Panc1 (cell line): ENCODE data around the gene KRT75. TPM values are rescaled to one million over a fixed set of nuclear protein-coding genes. Genes with fewer than 3 reads are reported as not detected.

Source experiments
- ATAC-seq: fragments of 200-7000 bp; cut with Tn5 transposase; 2 replicates; pipeline ENCODE4 v1.9.1; 2020; ENCODE audit warnings: mild to moderate bottlenecking, moderate library complexity
- BruUV-seq: library from RNA; stranded (reverse); fragments of 400-500 nt; replicated peaks from 2 replicates; lab custom pipeline; 2021; lab: Mats Ljungman, UMichigan
- CTCF ChIA-PET: fragments of 300-600 bp; sonication (Branson Sonifier 250); formaldehyde crosslinking; loops from one replicate; lab custom pipeline; 2022; ENCODE audit warnings: antibody characterized with exemption; lab: Charles Lee
- POLR2A ChIA-PET: fragments of 300-600 bp; sonication (Branson Sonifier 250); formaldehyde crosslinking; loops from one replicate; lab custom pipeline; 2022; ENCODE audit warnings: antibody characterized with exemption; lab: Charles Lee
- DNase-seq: peaks from one replicate; pipeline ENCODE4 v3.0.0-alpha.2; 2010; ENCODE audit warnings: low read depth, low spot score
- H3K27ac ChIP-seq: 2 replicates; pipeline ENCODE4 v1.5.1; 2011; ENCODE audit warnings: mild to moderate bottlenecking, low read length, inconsistent platforms
- H3K27me3 ChIP-seq: fragments of 200-500 bp; sonication (Bioruptor generic); 2 replicates; pipeline ENCODE4 v1.6.0; 2014; ENCODE audit warnings: low read length, inconsistent platforms; ENCODE audit not compliant: control insufficient read depth, insufficient read depth
- H3K36me3 ChIP-seq: fragments of 200-500 bp; sonication (Bioruptor generic); 2 replicates; pipeline ENCODE4 v1.5.1; 2014; ENCODE audit warnings: inconsistent platforms, mild to moderate bottlenecking, low read length, moderate library complexity; ENCODE audit not compliant: control insufficient read depth, insufficient read depth
- H3K4me1 ChIP-seq: 2 replicates; pipeline ENCODE4 v1.5.1; 2011; ENCODE audit warnings: inconsistent platforms, mild to moderate bottlenecking, low read length, moderate library complexity; ENCODE audit not compliant: control insufficient read depth, insufficient read depth
- H3K4me3 ChIP-seq, 2 experiments: 2 replicates each; pipeline ENCODE4 v1.5.1; 2011 to 2012; ENCODE audit warnings: low read depth in 2 of 2, low read length in 2 of 2, mild to moderate bottlenecking in 2 of 2, inconsistent platforms in 1 of 2, moderate library complexity in 1 of 2
- H3K9me3 ChIP-seq: fragments of 200-500 bp; sonication (Bioruptor generic); 2 replicates; pipeline ENCODE4 v1.5.1; 2014; ENCODE audit warnings: low read depth, mild to moderate bottlenecking, inconsistent platforms, low read length, moderate library complexity; ENCODE audit not compliant: control insufficient read depth, insufficient read depth
- CTCF ChIP-seq: fragments of 450-650 bp; IDR thresholded peaks from 2 replicates; pipeline ENCODE4 v1.5.1; 2017; ENCODE audit warnings: mild to moderate bottlenecking
- POLR2AphosphoS5 ChIP-seq: IDR thresholded peaks from 2 replicates; pipeline ENCODE4 v1.6.1; 2012; ENCODE audit warnings: mild to moderate bottlenecking, low read depth, low read length, moderate library complexity
- REST ChIP-seq, 2 experiments: IDR thresholded peaks; 2 replicates each; pipeline ENCODE4 v1.6.1; 2011 to 2012; ENCODE audit warnings: low read depth in 2 of 2, control low read depth in 1 of 2, low read length in 1 of 2, mild to moderate bottlenecking in 1 of 2, moderate library complexity in 1 of 2; ENCODE audit not compliant: insufficient read depth in 1 of 2
- SIN3A ChIP-seq: IDR thresholded peaks from 2 replicates; pipeline ENCODE4 v1.6.1; 2012; ENCODE audit warnings: low read depth, mild to moderate bottlenecking, low read length, moderate library complexity, borderline replicate concordance; ENCODE audit not compliant: insufficient read depth
- TCF7L2 ChIP-seq: IDR thresholded peaks from 2 replicates; pipeline ENCODE4 v1.6.1; 2011; ENCODE audit warnings: mild to moderate bottlenecking, low read depth, low read length, inconsistent platforms
- in situ Hi-C: cut with HindIII; loops from 2 replicates; pipeline ENCODE4 v1.10.0; 2016; ENCODE audit warnings: low sequenced_read_pairs, low pct_unique_long_range_greater_than_20kb
- intact Hi-C: fragments of 100-400 bp; cut with micrococcal nuclease; formaldehyde crosslinking; loops from one replicate; pipeline ENCODE4 v1.10.0; 2022; ENCODE audit not compliant: unreplicated experiment
- total RNA-seq: library from RNA; stranded (reverse); gene quantifications from one replicate; pipeline ENCODE4 v1.2.1, GENCODE V29; 2021; ENCODE audit not compliant: unreplicated experiment

Gene KRT75
- total RNA-seq, 1 experiment from 2014 or later = 0.15 TPM

GRCh38 chr12:52417740-52418139 is 16.4 kb downstream of the KRT75 start:
- H3K9me3 ChIP-seq = no peaks in the 10 kb centered on the region
- H3K36me3 ChIP-seq = no peaks in the 10 kb centered on the region
- TF ChIP-seq CTCF = no peak
- no peak for TF ChIP-seq POLR2AphosphoS5
- TF ChIP-seq SIN3A = no peak
- no peak for TF ChIP-seq TCF7L2
- no peak for TF ChIP-seq REST (IDR thresholded peaks at IDR 0.05; ENCODE audit: insufficient read depth in 1 of 2, low read depth in 2 of 2, low read length in 1 of 2)
- ChIA-PET POLR2A (no interaction called here), CTCF (no interaction called here)
- ATAC-seq (no peak), DNase-seq (no peak)
- in situ Hi-C loops (no loop called here), intact Hi-C loops (no loop called here)
- no peak overlapping the region for H3K4me3 ChIP-seq
- H3K4me1 ChIP-seq = no peaks in the 10 kb centered on the region
- H3K27ac ChIP-seq = no peak overlapping the region
- no peaks in the 10 kb centered on the region for H3K27me3 ChIP-seq
- no TSS peak for BruUV-seq

GRCh38 chr12:52416795-52417194 is 17.4 kb downstream of the KRT75 start:
- H3K9me3 ChIP-seq = no peaks in the 10 kb centered on the region
- no peak for TF ChIP-seq REST (IDR thresholded peaks at IDR 0.05; ENCODE audit: insufficient read depth in 1 of 2, low read depth in 2 of 2, low read length in 1 of 2)
- TF ChIP-seq SIN3A = no peak
- no peak for TF ChIP-seq POLR2AphosphoS5
- no peak overlapping the region for H3K4me3 ChIP-seq
- DNase-seq = no peak
- intact Hi-C loops (no loop called here), in situ Hi-C loops (no loop called here)
- CTCF ChIA-PET = no interaction called here
- no TSS peak for BruUV-seq
- no peaks in the 10 kb centered on the region for H3K4me1 ChIP-seq
- no peak for ATAC-seq
- no peaks in the 10 kb centered on the region for H3K27me3 ChIP-seq
- POLR2A ChIA-PET = no interaction called here
- no peaks in the 10 kb centered on the region for H3K36me3 ChIP-seq
- no peak overlapping the region for H3K27ac ChIP-seq
